Osteoblast (primary cell): ENCODE measurements around the gene RCCD1. TPM values are rescaled to one million over a fixed set of nuclear protein-coding genes. Genes with fewer than 3 reads are reported as not detected.

Experiments
- DNase-seq: peaks from one replicate; pipeline ENCODE4 v3.0.0; 2011; ENCODE audit warnings: low spot score, mixed read lengths; ENCODE audit not compliant: insufficient read length; ENCODE audit errors: missing footprints
- H2AFZ ChIP-seq: 2 replicates; pipeline ENCODE4 v1.6.0; 2011; ENCODE audit warnings: mild to moderate bottlenecking, low read length
- H3K27ac ChIP-seq: 2 replicates; pipeline ENCODE4 v1.5.1; 2011; ENCODE audit warnings: mild to moderate bottlenecking, low read depth, low read length, moderate library complexity
- H3K27me3 ChIP-seq: 2 replicates; pipeline ENCODE4 v1.6.0; 2012; ENCODE audit warnings: mild to moderate bottlenecking, control low read depth, inconsistent platforms, low read length, moderate library complexity; ENCODE audit not compliant: insufficient read depth
- H3K36me3 ChIP-seq: 2 replicates; pipeline ENCODE4 v1.5.1; 2011; ENCODE audit warnings: mild to moderate bottlenecking, low read length, control low read depth, moderate library complexity; ENCODE audit not compliant: insufficient read depth
- H3K4me1 ChIP-seq: 2 replicates; pipeline ENCODE4 v1.5.1; 2011; ENCODE audit warnings: mild to moderate bottlenecking, low read length, control low read depth, moderate library complexity; ENCODE audit not compliant: insufficient read depth
- H3K4me2 ChIP-seq: 2 replicates; pipeline ENCODE4 v1.6.0; 2011; ENCODE audit warnings: mild to moderate bottlenecking, low read length; ENCODE audit not compliant: insufficient read depth
- H3K4me3 ChIP-seq: fragments of 200-600 bp; sonication (generic); 3 replicates; pipeline ENCODE4 v1.5.1; 2012; ENCODE audit warnings: mild to moderate bottlenecking, low read length, inconsistent platforms; ENCODE audit not compliant: insufficient read depth
- H3K79me2 ChIP-seq: 2 replicates; pipeline ENCODE4 v1.6.0; 2012; ENCODE audit warnings: mild to moderate bottlenecking, low read length, control low read depth, inconsistent platforms; ENCODE audit not compliant: insufficient read depth
- H3K9me3 ChIP-seq: 2 replicates; pipeline ENCODE4 v1.5.1; 2011; ENCODE audit warnings: low read depth, low read length, control low read depth
- H4K20me1 ChIP-seq: 2 replicates; pipeline ENCODE4 v1.6.0; 2012; ENCODE audit warnings: mild to moderate bottlenecking, low read length, control low read depth; ENCODE audit not compliant: insufficient read depth
- total RNA-seq: library from RNA; depleted of rRNA; stranded (reverse); fragments of >200 nt; gene quantifications from 2 replicates; pipeline ENCODE4 v1.2.3, GENCODE V29; 2012
- TF ChIP-seq, protein P1 (sequence below): IDR thresholded peaks from 2 replicates; pipeline ENCODE4 v1.5.1; 2011; ENCODE audit warnings: mild to moderate bottlenecking, low read depth, low read length, moderate library complexity; ENCODE audit errors: extremely low read depth

Gene RCCD1
- total RNA-seq, 1 donor, result 11.2 TPM

DNA sequence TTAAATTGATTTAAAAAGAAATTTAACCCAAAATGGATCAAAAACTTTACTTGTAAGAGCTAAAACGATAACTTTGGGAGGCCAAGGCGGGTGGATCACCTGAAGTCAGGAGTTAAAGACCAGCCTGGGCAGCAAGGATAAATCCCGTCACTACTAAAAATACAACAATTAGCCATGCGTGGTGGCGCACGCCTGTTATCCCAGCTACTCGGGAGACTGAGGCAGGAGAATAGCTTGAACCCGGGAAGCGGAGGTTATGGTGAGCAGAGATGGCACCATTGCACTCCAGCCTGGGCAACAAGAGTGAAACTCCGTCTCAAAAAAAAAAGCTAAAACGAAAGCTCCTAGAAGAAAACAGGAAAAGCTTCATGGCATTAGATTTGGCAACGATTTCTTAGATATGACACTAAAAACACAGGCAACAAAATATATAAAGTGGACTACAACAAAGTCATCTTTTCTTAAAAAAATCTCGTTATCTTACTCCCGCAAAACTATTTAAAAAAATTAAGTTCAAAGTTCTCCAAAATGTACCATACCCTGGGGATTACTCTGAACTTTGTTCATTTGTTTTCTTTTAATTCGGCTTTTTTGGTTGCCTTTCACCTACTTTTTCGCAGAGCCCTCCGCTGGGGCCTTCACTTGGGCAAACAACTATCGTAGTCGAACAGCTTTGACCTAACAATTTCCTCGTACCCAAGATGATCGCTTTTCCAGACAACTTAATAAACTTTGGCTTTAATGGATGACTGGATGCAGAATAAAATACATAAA lies 25.3 kb upstream of the RCCD1 start:
- no peaks in the 10 kb centered on the region for H3K36me3 ChIP-seq
- peak overlapping the region; percentile 97 for H2AFZ ChIP-seq
- H3K4me2 ChIP-seq, result peak overlapping the region; percentile 92
- no peaks in the 10 kb centered on the region for H3K27me3 ChIP-seq
- no peaks in the 10 kb centered on the region for H4K20me1 ChIP-seq
- DNase-seq, result peak; percentile 26
- peak overlapping the region; percentile 88 for H3K4me3 ChIP-seq
- TF ChIP-seq, protein P1, sequence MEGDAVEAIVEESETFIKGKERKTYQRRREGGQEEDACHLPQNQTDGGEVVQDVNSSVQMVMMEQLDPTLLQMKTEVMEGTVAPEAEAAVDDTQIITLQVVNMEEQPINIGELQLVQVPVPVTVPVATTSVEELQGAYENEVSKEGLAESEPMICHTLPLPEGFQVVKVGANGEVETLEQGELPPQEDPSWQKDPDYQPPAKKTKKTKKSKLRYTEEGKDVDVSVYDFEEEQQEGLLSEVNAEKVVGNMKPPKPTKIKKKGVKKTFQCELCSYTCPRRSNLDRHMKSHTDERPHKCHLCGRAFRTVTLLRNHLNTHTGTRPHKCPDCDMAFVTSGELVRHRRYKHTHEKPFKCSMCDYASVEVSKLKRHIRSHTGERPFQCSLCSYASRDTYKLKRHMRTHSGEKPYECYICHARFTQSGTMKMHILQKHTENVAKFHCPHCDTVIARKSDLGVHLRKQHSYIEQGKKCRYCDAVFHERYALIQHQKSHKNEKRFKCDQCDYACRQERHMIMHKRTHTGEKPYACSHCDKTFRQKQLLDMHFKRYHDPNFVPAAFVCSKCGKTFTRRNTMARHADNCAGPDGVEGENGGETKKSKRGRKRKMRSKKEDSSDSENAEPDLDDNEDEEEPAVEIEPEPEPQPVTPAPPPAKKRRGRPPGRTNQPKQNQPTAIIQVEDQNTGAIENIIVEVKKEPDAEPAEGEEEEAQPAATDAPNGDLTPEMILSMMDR, result no peak
- H3K9me3 ChIP-seq, result no peaks in the 10 kb centered on the region
- H3K4me1 ChIP-seq, result peaks cover 20% of the 10 kb centered on the region
- peaks cover 4% of the 10 kb centered on the region for H3K79me2 ChIP-seq
- H3K27ac ChIP-seq, result peak overlapping the region; percentile 87

DNA sequence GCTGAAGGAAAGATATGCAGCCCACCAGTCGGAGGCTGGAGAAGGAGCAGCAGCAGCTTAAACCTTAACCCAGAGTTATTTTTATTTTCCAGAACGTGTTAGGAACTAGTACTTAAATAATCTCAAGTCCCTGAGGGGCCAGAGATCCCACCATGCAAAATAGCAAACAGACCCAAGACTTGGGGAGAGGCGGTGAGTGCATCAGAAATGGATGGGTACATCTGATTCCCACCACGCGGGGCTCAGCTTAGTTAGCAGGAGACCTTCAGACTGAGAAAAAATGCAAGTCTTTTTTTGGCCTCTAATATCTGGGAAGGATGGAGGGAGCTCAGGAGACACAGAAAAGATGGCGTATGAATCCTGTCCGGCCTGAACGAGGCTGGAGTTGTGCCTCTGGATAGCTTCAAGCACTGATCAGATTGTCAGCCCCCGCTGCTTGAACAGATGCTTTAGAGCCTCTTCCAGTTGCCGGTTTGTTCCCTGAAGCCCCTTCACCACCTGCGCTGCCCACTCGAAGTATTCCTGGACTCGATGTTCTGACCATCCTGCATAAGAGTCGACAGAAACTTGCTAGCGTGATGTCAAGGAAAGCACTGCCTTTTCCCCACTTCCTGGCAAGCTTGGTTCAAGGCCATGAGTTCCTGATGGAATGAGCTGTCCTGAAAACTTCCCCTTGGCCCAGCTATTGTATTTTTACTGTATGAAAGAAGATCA lies 23.7 kb upstream of the RCCD1 start:
- DNase-seq, result peak; percentile 72
- Histone ChIP-seq H3K27ac (peak overlapping the region; percentile 87), H3K79me2 (peaks cover 12% of the 10 kb centered on the region), H3K4me2 (peak overlapping the region; percentile 100), H3K36me3 (no peaks in the 10 kb centered on the region), H3K27me3 (no peaks in the 10 kb centered on the region), H3K9me3 (no peaks in the 10 kb centered on the region), H4K20me1 (no peaks in the 10 kb centered on the region), H3K4me1 (peaks cover 29% of the 10 kb centered on the region), H2AFZ (no peak overlapping the region), H3K4me3 (peak overlapping the region; percentile 88)
- TF ChIP-seq, protein P1, result no peak

DNA sequence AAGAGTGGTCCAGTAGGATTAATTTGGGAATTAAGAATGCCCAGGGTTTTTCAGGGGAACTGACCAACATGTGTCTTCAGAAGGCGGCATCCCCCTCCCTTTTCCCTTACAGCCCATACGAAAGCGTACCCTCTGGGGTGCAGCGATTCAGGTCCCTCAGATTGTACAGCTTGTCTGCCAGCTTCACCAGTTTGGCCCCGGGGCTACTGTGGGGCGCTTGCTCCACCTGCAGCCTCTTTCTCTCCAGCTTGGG lies 23.2 kb upstream of the RCCD1 start:
- H3K79me2 ChIP-seq, result peaks cover 17% of the 10 kb centered on the region
- H4K20me1 ChIP-seq, result no peaks in the 10 kb centered on the region
- peaks cover 33% of the 10 kb centered on the region for H3K4me1 ChIP-seq
- peaks cover 2% of the 10 kb centered on the region for H3K36me3 ChIP-seq
- no peaks in the 10 kb centered on the region for H3K9me3 ChIP-seq
- H3K27ac ChIP-seq, result peak overlapping the region; percentile 62
- H3K4me3 ChIP-seq, result peak overlapping the region; percentile 91
- TF ChIP-seq, protein P1, result no peak
- no peaks in the 10 kb centered on the region for H3K27me3 ChIP-seq
- DNase-seq, result no peak
- peak overlapping the region; percentile 100 for H3K4me2 ChIP-seq
- peak overlapping the region; percentile 92 for H2AFZ ChIP-seq
